ENCODE data around the gene TIAL1.
"Not testable (repeated sequence)": the region's sequence is repeated elsewhere in the genome, so short reads cannot be mapped to it uniquely, and the experiment has no call there.

TIAL1 gene, protein sequence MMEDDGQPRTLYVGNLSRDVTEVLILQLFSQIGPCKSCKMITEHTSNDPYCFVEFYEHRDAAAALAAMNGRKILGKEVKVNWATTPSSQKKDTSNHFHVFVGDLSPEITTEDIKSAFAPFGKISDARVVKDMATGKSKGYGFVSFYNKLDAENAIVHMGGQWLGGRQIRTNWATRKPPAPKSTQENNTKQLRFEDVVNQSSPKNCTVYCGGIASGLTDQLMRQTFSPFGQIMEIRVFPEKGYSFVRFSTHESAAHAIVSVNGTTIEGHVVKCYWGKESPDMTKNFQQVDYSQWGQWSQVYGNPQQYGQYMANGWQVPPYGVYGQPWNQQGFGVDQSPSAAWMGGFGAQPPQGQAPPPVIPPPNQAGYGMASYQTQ

DNA sequence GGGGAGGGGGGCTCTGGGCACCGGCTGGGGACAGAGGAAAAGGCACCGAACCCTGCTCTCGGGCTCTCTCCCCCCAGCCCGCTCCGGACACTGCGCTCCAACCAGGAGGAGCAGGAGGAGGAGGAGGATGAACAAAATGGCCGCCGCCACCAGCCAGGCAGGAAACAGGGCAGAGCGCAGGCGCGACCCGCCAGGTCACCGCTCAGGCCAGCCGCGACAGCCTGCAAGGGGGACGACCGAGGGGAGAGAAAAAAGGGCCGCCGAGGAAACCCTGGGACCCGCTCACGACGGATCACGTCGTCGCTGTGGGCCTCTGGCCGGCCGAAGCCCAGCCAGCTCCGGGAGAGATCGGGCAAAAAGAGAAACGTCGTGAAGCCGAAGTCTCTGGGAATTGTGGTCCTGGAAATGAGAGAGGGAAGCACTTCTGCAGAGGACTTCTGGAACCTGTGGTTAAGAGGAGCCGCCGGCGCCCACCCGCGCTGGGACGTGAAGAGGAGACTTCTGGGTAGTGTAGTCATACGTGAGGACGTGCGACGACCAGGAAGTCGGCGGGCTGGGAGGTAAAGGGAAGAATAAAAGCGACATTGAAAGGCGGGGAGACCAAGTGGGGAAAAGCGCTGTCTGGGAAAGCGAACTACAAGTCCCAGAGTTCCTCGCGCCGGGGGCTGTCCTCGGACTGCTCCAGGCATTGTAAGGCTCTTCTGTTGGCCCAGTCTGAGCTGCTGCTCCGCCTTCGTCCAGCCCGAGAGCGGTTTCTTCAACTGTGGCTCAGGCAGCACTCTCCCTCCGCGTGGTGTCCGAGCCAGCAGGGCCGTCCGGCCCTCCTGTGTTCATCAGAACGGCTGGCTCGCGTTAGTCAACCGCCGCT, at the start of gene TIAL1:
Gene TIAL1, minus strand, starts transcription at position 428 of the 868 bp plus-strand sequence. CDS start 499 bp downstream, outside the sequence.
- DNase-seq = peak; percentile 94

DNA sequence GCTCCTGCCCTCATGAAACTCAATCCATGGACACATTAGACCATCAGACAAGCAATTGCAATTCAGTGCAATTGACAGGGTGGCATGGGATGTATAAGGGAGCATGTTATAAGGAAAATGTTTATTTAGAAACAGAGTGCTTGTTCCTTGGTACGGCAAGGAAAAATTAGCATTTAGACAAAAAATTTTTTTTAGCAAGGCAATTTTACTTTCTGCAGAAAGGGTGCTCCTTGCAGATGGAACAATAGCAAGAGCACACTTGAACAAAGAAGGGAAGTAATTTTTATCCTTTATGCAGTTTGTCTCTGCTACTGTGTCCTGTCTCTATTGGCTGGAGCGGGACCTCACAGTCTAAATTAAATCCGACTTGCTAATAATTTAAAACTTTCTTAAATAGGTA, 48.2 kb upstream of the TIAL1 start:
- no peak for DNase-seq

DNA sequence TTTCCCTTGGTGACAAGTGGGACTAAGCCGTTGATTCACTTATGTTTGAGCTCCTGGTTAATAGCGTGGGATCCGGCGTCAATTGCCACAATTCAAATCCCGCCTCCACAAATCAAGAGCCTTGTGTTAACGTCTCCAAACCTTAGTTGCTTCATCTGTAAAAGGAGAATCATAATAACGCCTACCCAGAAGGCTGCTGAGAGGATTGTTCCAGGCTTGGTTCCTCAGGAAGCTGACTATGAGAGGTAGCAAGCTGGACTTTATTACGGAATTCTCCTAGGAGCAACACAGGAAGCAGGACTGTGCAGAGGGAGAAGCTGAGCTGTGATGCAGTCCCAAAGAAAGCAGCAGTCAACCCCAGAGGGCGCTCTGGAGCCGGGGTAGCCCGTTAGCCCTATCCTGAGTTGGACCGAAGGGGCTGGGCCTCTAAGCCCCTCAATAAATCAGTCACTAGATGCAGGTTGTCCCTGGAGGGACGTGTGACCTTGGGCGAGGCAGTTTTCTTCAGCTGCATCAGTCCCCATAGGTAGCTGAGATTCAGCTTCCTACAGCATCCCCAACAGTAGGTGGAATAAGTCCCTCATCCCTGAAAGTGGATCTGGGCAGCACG, 47.5 kb upstream of the TIAL1 start:
- DNase-seq = no peak

DNA sequence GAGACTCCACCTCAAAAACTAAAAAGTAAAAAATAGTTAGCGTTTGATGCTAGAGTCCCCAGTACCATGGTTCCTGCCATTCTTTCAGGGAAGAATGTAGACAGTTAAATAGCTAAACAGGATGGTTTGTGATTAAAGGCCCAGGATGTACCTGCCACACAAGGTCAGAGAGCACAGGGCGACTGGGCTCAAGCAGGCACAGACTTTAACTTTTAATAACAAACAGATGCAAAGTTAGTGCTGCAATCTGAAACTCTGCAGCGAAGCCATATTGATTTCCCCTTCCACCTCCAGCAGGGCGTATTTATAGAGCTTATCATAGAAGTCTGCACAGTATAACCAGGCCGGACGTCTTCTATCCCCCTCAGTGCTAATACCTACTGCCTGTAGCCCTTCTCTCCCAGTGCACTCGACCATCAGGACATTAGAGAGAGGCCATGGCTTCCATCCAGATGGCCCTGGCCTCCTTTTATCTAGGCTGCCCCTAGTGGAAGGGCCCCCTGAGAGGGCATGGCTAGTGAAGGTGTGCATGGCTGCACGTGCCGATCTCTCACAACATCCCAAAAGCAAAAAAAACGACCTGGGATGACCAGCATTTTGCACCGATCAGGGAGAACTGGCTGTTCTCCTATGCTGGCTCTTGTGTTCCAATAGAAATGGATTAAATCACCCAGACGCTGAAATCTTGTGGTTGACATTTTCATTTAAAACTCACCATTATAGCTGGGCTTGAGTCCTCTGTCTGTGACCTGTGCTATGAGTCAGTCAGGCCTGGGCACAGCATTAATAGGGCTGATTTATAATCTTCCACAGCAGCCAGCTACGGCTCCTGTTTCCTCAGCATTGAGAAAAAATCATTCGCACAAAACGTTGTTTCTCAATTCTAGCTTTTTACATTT, 46.8 kb upstream of the TIAL1 start:
- no peak for DNase-seq

DNA sequence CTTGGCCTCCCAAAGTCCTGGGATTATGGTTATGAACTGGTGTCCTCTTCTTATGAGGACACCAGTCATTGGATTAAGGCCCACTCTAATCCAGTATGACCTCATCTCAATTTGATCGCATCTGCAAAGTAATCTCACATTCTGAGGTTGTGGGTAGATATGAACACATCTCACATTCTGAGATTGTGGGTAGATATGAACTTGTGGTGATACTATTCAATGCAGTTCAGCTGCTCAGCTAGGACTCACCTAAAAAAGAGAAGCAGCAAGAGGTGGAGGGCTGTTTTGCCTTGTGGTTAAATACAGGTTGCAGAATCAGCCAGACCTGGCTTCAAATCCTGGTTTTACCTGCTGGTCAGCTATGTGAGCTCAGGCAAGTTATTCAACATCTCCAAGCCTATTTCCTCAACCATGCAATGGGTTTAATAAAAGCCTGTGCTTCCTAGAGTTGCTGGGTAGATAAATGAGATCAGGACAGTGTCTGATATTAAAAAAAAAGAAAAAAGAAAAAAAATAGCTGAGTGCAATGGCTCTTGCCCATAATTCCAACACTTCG, 45.9 kb upstream of the TIAL1 start:
- DNase-seq = no peak

DNA sequence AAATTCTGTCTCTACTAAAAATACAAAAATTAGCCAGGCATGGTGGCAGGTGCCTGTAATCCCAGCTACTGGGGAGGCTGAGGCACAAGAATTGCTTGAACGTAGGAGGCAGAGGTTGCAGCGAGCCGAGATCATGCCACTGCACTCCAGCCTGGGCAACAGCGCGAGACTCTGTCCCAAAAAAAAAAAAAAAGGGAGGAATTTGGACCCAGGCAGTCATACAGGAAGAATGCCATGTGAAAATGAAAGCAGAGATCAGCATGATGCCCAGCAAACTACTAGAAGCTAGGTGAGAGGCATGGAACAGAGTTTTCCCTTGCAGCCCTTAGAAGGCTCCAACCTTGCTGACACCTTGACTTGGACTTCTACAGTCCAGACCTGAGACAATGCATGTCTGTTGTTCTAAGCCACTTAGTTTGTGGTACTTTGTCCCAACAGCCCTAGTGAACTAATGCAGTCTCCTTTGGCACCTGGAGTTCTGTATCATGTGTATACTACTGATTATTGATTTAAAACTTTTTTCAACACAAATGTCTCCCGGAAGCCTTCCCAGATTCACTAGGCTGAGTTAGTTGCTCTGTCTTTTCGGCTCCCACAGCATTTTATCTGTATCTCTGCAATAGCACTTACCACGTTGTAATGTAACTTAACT, 44.2 kb upstream of the TIAL1 start:
- no peak for DNase-seq

DNA sequence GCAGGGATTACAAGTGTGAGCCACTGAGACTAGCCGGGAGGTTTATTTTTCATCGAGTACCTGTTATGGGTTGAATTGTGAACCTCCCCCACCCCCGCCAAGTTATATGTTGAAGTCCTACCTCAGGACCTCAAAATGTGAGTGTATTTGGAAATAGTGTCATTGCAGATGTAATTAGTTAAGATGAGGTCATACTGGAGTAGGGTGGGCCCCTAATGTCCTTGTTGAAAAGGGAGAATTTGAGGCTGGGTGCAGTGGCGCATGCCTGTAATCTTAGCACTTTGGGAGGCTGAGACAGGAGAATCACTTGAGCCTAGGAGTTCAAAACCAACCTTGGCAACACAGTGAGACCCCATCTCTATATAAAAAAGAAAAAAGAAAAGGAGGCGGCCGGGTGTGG, 43.6 kb upstream of the TIAL1 start:
- no peak for DNase-seq

DNA sequence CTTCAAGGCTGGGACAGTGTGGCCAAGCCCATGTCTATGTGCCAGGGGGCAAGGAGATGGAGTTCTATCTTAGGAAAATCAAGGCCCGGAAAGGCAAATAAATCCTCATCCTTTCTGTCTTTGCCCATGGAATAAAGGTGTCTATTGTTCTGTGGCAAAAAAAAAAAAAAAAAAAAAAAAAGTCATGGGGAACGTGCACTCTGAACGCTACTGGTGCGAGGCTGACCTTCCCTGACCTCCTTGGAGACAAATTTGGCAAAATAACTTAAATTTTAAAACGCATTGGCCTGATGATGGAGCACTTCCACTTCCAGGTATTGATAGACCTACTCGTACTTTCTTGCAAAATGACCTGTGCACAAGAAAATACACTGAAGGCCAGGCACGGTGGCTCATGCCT, 42.2 kb upstream of the TIAL1 start:
- no peak for DNase-seq

DNA sequence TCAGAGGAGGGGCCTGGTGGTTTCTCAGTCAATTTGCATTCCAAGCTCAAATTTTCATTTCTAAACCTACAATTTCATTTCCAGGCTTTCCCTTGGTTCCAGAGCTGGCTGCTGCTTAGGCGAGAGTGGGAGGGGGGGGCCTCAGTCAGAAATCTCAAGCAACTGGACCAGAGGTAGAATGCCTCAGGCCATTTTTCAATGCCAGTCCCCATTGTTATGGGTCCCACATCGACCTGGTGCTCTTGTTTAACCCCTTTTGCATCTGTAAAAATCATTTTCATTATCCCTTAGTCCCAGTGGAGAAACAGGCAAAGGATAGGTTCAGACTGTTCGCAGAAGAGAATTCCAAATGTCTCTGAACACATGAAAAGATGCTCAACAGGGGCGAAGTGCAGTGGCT, 40.9 kb upstream of the TIAL1 start:
- DNase-seq = no peak

DNA sequence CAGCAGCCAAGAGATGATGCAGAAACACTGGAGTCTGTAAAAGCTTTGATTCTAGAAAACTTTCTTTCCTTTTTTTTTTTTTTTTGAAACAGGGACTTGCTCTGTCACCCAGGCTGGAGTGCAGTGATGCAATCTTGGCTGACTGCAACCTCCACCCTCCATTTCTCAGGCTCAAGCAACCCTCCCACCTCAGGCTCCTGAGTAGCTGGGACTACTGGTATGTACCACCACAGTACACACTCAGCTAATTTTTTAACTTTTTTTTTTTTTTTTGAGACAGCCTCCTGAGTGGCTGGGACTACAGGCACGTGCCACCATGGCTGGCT, 37.4 kb upstream of the TIAL1 start:
- DNase-seq = no peak

DNA sequence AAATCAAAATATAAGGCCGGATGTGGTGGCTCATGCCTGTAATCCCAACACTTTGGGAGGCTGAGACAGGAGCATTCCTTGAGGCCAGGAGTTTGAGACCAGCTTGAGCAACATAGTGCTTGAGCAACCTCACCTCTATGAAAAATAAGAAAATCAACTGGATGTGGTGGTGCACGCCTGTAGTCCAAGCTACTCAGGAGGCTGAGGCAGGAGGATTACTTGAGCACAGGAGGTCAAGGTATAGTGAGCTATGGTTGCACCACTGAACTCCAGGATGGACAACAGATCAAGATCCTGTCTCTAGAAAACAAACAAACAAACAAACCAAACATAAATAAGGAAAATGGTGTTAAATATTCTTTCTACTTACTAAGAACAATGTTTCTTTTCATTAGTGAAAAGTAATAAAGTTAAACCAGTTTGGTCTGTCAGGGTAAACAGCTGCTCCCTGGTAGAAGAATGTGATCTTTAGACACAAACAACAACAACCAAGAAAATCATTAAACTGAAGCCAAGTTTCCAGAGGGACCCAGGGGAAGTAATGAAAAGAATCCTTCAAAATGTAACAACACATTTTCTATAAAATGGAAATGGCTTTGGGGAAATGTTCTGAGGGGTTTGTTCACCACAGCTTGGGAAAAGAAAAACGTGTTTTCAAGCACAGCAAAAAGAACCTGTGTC, 36.9 kb upstream of the TIAL1 start:
- no peak for DNase-seq

DNA sequence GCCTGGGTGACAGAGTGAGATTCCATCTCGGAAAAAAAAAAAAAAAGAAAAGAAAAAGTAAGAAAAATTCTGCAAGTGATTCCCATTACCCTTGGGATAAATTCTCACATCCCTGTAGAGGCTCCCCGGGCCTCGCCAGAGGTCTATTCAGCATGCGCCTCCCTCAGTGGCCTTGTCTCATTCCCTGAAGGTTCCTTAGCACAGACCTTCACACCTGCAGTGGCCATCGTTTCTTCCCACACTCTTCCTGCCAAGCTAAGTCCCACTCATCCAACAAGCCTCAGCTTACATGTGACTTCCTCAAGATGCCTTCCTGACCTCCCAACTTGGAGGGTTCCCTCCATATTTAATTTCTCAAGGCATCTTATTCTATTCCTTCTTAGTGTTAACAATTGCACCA, 33.5 kb upstream of the TIAL1 start:
- DNase-seq = no peak

DNA sequence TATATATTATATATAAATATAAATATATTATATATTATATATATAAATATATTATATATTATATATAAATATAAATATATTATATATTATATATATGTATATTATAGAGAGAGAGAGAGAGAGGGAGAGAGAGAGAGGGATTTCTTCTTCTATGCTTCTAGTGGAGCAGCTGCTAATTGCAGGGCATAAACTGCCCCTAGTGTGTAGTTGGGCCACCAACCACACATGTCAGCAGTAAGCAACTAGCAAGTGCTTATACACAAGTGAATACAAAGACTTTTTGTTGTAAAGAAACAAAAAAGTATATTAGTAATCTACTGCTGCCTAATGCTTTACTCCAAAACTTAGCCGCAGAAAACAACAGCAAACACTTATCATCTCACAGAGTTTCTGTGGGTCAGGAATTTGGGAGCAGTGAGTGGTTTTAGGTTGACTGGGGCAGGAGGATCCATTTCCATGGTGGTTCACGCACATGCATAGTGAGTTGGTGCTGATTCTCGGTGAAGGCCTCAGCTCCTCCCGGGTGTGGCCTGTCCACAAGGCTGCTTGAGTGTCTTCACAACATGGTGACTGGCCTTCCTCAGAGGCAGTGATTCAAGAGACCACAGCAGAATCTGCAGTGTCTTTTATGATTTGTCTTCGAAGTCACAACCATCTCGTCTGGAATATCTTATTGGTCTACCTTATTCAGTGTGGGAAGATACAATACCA, 29.0 kb upstream of the TIAL1 start:
- no peak for DNase-seq

DNA sequence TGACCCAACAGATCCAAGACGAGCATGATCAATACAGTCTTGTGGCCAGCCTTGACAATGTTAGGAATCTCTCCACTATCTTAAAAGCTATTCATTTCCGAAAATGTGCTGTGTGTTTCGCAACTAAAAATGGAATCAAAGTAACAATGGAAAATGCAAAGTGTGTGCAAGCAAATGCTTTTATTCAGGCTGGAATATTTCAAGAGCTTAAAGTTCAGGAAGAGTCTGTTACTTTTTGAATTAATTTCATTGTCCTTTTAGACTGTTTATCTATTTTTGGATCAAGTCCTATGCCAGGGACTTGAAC, 24.3 kb upstream of the TIAL1 start:
- DNase-seq = no peak

DNA sequence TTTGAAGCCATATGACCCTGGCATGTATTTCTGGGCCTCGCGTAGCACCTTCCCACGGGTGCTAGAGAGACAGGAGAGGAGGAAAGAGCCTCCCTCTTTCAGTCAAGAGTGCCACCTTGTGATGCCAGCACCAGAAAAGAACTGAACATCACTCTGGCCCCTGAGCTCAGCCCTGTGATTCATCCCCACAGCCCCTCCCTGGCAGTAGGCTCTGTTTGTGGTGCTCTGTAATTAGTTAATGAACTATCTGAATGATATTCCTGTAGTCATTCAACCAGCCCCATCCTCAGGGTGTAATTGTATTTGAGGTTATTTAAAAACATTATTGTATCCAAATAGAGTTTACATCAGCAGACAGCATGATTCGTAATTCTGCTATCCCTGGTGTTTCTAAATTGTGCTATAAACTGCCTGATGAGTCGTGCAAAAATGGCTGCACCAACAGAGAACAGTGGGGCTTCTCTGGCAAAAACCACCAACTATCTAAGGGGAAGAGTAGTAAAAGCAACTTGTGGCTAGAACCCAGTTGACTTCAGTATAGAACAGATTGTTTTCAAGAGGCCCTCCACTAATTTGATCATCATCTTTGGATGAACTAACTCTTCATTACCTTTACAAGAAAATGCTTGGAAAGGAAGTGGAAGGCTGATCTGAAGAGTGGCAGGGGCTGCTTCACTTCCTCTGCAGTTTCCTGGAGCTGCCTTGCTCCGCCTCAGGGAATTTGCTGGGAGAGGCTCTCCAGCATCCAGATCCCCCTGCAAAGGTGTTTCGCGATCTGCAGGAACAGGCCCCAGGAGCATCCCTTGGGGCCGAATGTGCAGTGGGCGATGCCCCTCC, 23.7 kb upstream of the TIAL1 start:
- DNase-seq = no peak

DNA sequence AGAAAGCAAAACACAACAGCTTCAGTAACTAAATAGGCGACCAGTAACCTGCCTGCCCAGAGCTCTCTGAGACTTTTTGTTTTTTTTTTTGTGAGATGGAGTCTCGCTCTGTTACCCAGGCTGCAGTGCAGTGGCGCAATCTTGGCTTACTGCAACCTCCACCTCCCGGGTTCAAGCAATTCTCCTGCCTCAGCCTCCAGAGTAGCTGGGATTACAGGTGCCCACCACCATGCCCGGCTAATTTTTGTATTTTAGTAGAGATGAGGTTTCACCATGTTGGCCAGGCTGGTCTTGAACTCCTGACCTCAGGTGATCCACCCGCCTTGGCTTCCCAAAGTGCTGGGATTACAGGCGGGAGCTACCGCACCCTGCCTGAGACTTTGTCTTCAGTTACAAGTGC, 23.0 kb upstream of the TIAL1 start:
- not testable (repeated sequence) for DNase-seq

DNA sequence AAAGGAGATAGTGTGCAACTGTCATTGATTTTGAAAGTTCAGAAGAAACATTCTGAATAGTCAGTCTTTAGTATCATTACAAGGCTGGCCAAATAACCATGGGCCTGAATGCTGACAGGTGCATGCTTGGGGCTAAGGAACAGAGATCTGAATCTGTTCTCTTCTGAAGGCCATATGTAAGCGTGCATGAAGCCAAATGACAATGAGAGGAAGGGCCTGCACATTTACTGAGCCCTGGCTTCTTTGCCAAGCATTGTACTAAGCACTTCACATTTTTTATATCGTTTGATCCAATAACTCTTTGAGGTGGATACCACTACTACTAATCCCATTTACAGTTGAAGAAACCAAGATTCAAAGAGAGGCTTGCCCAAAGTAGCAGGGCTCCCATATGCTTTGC, 22.5 kb upstream of the TIAL1 start:
- no peak for DNase-seq

DNA sequence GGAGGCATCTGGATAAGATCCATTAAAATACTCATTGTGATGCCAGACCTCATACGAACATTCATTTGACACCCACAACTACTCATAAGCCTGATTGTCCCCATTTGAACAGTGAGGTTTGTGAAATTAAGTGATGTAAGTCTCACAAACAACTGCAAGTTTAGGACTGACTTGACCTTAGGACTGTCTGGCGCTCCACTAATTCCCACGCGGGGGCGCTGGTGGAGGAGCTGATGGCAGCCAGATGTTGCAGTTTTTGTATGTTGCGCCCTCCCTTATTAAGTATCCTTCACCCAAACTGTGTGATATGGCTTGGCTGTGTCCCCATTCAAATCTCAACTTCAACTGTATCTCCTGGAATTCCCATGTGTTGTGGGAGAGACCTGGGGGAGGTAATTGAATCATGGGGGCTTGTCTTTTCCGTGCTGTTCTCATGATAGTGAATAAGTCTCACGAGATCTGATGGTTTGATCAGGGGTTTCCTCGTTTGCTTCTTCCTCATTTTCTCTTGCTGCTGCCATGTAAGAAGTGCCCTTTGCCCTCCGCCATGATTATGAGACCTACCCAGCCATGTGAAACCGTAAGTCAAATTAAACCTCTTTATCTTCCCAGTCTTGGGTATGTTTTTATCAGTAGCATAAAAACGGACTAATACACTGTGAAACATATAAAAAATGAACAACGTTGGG, 20.3 kb upstream of the TIAL1 start:
- no peak for DNase-seq

DNA sequence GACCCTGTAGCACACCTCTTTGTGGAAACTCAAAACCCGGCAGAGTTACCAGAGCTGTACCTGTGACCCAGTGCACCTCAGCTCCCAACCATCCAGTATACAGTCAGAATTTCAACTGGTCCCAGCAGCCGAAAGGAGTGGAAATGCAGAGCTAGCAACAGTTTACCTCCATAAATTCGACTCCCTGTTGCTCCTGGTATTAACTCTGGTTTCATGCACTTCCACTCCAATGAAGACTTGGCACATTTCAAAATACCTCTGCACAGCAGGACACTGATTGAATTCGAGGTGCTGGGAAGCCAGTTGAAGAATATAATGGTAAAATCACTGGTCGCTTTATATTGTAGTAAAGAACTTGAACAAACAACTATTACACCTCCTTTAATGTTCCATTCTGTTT, 17.9 kb upstream of the TIAL1 start:
- no peak for DNase-seq

Data from activated CD8-positive, alpha-beta memory T cell treated with anti-CD3 and anti-CD28 coated beads, Interleukin-2, amount 50 U/mL, for 4 hours (primary cell).